GM18517 (cell line): ENCODE measurements around the gene PHLPP1.
"Not testable (repeated sequence)": the region's sequence is repeated elsewhere in the genome, so short reads cannot be mapped to it uniquely, and the experiment has no call there.

Experiments used
- ATAC-seq: cut with Tn5 transposase; IDR thresholded peaks from one replicate; pipeline ENCODE4 v1.9.1; 2021; ENCODE audit warnings: mild to moderate bottlenecking, moderate library complexity; ENCODE audit not compliant: unreplicated experiment

Gene PHLPP1

DNA sequence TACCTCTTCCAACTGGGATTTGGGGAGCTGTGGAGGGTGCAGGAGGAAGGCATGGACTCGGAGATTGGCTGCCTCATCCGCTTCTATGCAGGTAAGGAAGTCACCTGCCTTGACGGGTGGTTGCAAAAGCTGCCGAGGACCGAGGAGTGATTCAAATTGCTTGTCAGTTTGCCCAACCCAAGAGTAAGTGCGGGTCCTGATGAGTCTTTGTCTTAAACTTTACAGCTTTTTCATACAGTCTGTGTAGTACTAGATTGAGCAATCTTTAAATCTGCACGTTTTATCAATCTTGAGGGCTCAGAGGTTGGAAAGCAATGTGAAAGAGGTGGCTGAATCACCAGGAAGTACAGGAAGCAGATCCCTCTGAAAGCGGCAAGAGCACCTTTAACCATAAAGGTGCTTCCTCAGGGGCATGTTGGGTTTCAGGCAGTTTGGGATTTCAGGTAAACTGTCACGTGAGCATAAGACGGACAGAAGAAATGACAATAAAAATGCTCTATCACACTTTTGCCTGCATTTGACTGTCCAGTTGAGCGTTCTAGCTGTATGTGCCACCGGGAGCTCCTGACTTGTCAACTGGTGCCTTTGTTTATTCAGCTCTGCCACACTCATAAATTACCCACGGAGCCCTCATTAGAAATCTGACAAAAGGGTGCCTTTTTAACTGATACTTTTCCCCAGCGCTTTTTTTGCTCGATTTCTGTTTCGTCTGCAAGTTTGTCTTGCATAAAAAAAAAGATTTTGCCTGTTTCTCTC lies 2.0 kb downstream of the PHLPP1 start:
- ATAC-seq = no peak

DNA sequence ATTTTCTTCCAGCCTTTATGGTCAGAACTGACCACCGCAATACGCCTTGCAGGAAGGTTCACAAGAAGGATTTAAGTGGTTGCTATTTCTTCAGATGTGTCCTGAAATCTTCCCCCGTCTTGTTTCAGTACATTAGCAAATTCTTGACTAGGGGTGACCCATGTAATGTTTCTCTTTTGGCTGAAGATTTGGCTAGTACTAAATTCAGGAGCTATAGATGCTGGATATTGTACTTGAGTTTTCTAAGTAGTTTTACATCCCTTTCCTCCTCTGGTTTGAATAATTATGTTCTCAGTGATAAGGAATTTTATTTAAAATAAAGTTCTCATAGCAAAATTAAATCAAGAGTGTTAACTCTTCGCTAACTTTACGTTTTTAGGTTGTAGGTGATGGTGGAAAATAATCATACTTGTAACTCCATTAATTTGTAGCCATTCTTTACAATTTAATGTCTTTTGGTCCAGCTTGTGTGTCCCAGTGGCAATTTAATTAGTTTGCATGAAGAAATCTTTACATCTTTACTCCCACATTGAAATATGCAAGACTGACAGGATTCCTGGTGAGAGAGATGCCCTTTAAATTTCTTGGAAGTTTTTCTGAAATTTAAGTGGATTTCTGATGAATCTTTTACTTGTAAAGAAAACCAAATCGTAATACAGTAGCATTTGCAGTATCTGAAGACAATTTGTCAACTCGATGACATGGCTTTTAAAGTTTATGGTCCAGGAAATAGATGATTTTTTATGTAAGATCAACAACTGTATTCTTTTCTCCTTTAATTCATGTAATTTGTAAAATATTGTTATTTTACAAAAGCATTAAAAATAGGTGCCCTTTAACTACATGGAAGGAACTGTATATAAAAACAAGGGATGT lies 2.8 kb downstream of the PHLPP1 start:
- ATAC-seq = no peak

DNA sequence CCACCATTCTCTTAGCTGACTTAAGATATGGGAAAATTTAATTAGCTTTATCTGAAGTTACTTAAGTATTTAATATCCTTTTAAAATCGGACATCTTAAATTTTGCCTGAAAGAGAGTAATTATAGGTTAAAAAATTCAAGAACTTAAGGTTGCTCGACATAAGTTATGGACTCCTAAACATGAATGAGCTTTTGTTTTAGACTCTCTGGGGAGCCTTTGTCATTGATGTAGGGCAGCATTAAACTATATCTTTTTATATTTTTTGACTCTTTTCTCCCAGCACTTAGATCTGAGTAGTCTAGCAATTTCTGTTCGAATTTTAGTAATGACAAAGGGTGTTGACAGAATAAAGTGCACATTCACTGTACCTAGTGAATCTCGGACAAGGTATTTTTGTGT lies 4.7 kb downstream of the PHLPP1 start:
- ATAC-seq = no peak

DNA sequence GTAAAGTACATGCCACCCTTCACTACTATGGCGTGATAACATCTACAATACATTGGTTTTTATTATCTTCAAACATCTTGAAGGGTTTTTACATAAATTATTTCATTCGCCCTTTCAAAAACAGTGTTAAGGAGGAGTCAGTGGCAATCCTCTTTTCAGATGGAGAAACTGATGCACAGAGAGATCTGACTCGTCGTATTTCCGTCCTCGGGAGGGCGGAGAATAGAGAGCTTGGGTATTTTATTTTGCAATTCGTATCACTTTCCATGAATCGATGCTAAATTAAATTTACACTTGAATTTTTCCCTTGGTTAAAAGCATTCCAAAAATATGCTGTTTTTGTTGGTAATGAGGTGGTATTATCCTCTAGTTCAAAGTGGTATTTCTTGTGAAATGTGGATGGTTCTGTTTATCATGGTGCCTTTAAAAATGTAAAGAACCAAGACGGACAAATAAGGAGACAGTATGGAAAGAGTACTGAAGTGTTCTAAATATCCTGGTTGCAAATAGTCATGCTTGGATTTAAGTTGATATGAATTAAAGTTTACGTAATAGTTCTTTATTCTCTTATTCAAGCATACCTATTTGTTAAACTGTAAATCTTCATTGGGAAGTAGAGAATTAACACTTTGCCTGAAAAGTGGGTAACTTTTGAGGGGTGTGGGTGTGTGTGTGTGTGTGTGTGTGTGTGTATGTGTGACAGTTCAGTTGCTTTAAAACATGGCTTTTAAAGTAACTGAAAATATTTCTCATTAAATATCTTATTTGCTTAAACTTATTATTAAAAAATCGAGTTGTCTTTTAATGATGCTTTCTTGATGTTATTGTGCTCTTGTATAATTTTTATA lies 5.6 kb downstream of the PHLPP1 start:
- no peak for ATAC-seq

DNA sequence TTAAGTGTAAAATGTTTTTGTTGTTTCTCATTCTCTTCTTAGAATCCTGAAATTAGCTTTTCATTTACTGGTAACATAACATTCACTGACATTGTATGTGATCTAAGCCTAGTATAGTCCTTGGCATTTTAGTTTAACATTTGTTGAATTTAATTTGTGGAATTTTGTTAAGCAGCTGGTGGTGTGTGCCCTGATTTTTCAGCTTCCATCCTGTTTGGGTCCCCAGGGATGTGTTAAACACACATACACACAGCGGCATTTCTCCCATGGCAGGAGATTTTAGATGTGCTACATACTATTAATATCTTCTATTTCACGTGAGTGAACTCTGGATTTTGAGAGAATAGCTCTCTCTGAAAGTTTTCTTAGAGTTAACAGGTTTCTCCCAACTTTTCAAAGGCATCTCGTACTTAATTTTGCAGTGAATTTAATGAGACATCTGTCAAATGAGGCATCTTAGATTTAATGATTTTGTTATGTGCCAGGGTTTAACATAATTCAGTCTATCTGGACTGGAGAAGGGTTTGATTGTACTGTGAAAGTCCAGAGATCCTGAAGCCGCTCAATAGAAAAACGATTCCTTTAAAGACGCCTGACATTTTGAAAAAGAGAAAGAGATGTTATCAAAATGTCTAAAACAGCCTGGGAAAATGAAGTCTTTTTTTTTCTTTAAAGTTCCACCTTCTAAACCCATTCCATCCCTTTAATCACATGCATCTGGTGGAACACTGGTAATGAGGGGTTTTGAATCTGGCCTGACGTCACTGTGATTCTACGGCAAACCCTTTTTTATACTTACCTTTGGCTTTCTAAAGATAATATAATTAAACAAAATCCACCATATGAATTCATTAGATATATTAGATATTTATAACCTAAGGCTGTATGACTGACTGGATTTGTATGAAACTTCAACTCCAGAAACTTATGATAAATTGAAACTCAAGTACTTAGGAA lies 6.8 kb downstream of the PHLPP1 start:
- ATAC-seq = no peak

DNA sequence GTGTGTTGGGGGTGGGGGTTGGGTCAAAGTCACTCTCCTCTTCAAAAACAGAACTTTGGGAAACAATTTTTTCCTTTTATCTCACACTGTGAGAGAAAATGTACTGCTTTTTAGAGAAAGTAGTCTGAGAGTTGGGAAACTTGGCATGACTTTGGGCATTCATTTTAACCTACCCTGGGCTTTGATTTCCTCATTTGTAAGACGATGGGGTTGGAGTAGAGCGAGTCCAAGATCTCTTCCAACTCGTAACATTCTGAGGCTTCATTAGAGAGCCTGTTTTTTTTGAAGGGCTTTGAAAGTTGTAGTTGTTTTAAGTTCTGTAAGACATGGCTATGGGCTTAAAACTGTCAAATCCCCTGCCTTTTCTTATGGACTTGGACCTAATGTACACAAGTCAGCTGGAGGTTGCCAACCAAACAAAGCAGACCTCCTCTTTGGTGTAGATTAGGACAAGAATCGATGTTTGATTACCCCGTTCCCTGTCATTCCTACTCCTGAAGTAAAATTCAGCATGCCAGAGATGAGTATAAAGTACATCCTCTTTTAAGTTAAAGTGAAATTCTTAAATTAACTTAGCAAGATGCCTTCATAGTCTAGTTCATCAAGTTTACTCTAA lies 8.4 kb downstream of the PHLPP1 start:
- no peak for ATAC-seq

DNA sequence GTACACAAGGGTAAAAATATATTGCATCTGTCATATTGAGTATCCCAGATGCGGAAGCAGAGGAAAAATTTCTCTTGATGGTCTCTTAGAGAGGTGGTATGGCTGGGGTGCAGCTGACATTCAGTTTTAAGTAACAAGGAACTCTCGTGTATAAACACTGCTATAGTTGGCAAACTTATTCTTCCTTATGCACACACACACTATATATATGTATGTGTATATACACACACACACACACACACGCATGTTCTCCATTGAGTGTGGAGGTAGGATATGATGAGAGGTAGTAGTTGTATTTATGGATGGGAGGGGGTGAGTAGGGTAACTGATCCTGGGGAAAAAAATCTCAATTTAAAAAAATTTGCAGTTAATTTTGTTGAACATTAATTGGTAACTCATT lies 10.6 kb downstream of the PHLPP1 start:
- no peak for ATAC-seq

DNA sequence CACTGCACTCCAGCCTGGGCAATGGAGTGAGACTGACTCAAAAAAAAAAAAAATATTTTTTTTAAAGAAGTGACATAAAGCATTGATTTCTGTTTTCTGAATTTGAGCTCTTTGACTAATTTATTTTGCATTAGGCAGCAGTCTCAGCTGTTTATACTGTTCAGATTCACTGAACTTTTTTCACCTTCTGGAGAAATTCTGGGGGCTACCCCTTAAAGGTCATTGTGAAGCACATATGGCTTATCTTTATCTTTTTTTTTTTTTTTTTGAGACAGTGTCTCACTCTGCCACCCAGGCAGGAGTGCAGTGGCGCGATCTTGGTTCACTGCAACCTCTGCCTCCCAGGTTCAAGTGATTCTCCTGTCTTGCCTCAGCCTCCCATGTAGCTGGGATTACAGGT lies 12.9 kb downstream of the PHLPP1 start:
- ATAC-seq = no peak

DNA sequence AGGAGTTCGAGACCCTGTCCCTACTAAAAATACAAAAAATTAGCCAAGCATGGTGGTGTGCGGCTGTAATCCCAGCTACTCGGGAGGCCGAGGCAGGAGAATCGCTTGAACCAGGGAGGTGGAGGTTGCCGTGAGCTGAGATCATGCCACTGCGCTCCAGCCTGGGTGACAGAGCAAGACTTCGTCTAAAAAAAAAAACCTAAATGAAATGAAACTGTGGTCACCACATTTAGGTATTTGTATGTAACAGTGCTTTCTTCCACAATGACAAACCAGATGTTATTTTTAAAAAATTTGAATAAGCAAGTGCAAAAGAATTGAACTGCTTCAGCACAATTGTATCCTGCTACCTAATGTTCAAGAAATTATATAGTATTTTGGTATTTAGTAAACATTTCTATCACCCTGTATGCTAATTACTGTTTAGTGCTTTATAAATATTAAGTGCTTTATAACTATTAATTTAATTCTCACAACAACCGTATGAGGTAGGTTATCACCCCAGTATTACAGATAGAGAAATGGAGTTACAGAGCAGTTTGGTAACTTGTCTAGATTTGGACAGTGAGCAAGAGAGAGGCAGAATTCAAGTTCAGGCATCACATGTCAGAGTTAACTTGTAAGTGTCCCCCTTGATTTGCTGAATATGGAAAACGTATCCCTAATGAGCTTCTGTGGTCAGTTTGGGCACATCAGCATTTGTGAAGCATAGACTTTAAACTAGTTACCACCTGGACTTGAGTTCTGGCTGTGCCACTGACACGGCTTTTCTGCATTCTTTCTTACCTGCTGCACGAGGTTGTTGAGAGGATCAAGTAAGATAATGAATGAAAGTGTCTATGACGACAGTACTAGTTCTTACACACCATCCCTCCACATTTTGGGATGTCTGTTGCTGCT lies 14.4 kb downstream of the PHLPP1 start:
- peak; percentile 89 for ATAC-seq

DNA sequence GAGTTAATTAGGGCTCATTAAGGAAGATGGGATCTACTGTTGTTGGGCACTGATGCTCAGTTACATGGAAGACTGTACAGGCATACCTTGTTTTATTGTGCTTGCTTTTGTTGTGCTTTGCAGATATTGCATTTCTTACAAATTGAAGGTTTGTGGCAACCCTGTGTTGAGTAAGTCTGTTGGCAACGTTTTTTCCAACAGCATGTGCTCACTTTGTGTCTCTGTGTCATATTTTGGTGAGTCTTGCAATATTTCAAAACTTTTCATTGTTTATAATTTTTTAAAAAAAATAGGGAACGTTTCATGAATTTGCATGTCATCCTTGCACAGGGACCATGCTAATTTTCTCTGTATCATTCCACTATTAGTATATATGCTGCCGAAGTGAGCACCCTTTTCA lies 15.6 kb downstream of the PHLPP1 start:
- ATAC-seq = no peak

DNA sequence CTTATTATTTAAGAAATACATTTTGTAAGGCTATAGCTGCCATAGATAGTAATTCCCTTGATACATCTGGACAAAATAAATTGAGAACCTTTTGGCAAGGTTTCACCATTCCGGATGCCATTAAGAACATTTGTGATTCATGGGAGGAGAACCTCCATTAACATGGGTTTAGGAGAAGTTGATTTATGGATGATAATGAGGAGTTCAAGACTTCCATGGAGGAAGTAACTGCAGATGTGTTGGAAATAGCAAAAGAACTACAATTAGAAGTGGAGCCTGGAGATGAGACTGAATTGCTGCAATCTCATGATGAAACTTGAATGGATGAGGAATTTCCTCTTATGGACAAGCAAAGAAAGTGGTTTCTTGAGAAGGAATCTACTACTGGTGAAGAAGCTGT lies 17.3 kb downstream of the PHLPP1 start:
- ATAC-seq = no peak

DNA sequence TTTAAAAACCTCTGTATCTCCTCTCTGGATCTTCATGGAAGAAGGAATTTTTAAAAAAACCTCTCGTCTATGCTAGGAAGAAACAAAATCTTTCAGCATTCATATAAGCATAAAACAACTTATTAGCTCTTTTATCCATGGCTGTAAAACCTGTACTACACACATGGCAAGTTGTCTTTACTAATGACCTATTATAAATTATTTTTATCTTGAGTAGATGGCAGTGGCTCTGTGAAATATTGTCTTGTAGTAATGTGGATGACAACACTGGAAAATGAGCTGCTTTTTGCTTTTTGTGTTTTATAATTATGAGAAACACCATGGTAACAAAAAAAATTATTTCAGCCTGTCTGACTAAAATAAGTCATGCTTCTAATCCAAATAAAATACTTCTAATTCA lies 18.9 kb downstream of the PHLPP1 start:
- no peak for ATAC-seq

DNA sequence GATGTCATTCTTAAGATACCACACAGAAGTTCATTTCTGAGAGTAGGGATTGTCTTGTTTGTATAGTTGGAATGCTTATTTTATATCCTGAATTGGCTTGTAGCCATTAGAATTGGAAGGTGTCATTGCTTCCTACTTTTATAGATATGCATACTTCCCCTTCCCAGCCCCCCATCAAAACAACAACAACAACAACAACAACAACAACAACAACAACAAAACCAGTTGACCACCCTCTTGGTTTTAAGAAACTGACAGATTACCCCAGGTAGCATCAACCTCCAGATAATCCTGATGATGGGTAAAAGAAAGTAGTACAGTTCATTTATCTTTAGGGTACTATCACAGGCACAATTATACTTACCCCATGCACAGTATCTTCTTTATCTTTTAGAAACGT lies 20.0 kb downstream of the PHLPP1 start:
- ATAC-seq = no peak

DNA sequence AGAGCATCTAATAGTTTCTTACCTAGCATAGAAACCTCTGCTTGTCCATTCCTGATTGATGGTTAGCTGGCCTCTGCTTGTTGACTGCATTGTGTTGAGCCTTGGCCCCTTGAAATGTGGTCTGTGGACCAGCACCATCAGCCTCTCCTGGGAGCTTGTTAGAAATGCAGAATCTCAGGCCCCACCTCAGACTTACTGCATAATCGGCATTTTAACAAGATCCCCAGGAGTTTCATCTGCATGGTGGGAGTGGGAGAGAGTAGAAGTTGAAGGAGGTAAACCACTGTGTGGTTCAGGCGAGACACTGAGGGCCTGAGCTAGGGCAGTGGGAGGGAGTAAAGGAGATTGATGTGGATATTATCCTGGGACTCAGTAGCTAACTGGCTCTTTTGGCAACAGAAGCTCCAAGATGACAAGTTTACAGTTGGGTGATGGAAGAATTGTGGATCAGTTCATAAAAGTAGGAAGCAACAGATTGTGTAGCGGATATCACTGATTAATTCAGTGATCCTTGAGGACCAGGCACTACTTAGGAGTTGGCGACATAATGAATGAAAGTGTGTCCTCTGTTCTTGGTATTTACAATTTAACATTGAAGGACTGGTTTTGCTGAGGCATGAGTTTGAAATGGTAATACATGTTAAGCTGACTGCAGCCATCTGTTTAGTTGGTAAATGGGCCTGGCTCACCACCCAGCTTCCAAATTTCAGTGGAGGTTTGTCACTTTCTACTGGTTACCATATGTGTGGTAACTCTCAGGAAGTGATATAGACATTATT lies 20.9 kb downstream of the PHLPP1 start:
- no peak for ATAC-seq

DNA sequence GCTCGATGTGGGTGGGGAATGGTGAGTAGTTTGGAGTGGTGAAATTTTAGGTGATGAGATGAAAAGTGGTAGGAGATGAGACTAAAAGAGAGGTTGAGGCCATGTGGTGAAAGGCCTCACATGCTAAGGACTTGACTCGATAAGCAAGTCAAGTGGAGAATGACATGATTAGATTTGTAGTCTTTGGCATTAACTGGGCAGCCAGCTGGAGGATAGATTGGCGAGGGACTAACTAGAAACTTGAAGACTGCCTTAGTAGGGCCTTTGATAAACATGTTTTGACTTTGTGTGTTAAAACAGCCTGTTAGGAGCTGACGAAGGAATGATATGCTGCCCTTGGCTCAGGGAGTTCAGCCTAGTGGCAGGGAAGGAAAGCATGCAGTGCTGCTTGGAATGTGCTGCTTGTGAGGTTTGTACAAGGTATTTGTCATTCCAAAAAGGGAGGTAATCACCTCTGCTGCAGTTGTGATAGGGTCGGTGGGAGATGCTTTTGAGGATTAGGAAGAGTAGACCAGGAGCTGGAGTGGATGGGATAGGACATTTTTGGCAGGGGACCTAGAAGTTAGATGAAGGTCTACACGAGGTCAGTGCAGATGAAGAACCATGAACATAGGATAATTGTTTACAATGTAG lies 22.0 kb downstream of the PHLPP1 start:
- ATAC-seq = no peak

DNA sequence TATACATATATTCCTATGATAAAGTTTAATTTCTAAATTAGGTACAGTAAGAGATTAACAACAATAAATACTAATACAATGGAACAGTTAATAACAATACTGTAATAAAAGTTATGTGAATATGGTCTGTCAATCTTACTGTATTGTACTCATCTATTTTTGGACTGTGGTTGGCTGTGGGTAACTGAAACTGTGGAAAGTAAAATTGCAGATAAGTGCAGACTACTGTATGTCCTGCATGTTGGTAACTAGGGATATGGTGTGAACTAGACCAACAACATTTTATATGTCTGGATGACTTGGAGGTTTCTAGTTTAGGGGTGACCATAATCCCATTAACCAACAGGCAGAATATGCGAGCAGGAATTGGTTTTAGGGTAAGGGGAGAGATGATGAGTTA lies 23.3 kb downstream of the PHLPP1 start:
- no peak for ATAC-seq

DNA sequence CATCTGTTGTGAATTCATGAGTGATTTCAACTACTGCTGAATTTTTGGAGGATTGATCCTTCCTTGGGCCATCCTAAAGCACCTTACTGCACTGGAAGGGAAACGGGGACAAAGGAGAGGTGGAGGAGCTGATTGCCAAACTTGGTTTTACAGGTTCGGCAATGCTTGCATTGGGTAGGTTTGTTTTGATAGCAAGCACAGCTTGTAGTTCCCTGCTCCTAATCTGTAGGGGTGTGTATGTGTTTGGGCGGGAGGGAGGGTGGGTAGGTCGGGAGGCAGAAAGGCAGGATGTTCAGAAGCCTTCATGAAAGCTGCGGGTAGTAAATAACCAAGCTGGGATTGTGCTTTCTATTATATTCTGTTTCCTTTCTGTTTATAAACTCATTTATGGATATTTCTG lies 24.6 kb downstream of the PHLPP1 start:
- ATAC-seq = no peak

DNA sequence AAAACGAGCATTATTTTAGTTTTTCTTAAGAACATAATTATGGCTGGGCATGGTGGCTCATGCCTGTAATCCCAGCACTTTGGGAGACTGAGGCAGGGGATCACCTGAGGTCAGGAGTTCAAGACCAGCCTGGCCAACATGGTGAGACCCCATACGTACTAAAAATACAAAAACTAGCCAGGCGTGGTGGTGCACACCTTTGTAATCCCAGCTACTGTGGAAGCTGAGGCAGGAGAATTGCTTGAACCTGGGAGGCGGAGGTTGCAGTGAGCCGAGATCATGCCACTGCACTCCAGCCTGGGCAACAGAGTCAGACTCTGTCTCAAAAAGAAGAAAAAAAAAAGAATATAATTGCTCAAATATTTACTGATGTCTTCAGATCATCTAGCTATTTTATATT lies 25.3 kb downstream of the PHLPP1 start:
- not testable (repeated sequence) for ATAC-seq
